Mammary epithelial cell (primary cell): Measurements from ENCODE around the gene WDR48.

ENCODE experiments used
- EZH2 ChIP-seq: IDR thresholded peaks from 2 replicates; pipeline ENCODE4 v1.6.1; 2012; ENCODE audit warnings: low read length, inconsistent platforms, borderline replicate concordance
- TF ChIP-seq, protein P1 (sequence below), 2 donors: IDR thresholded peaks in 1 of 2; conservative IDR thresholded peaks in 1 of 2; 2 replicates each; pipeline ENCODE4 v1.5.1; 2011 to 2012; ENCODE audit warnings: inconsistent platforms in 2 of 2, low read length in 2 of 2, mild to moderate bottlenecking in 2 of 2, control low read depth in 1 of 2, low read depth in 1 of 2; ENCODE audit not compliant: insufficient read depth in 1 of 2; ENCODE audit errors: extremely low read depth in 1 of 2

DNA sequence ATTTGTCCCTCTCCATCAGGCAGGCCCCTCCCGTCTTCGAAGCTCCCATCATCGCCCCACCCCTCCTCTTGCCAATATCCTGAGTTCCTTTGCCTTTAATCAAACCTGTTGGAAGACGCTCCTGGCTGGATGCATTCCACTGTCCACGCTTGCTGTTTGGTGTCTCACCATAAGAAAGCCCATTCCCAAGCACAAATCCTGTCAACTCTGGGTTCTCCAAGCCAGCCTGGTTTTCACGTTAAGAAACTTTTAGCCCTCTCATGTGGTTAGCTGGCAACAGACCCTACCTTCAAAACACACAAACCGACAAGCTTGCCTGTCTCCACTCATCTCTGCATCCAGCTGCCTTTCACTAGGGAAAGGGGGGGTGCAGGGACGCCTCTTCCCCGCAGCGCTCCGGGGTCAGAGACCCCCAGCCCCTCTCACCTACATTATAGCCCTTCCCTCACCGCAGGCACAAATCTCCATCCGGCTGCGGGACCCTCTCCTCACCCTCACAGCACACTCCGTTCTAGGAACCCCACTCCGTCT is 54.5 kb downstream of the WDR48 start:
- TF ChIP-seq EZH2 = no peak
- TF ChIP-seq, protein P1, sequence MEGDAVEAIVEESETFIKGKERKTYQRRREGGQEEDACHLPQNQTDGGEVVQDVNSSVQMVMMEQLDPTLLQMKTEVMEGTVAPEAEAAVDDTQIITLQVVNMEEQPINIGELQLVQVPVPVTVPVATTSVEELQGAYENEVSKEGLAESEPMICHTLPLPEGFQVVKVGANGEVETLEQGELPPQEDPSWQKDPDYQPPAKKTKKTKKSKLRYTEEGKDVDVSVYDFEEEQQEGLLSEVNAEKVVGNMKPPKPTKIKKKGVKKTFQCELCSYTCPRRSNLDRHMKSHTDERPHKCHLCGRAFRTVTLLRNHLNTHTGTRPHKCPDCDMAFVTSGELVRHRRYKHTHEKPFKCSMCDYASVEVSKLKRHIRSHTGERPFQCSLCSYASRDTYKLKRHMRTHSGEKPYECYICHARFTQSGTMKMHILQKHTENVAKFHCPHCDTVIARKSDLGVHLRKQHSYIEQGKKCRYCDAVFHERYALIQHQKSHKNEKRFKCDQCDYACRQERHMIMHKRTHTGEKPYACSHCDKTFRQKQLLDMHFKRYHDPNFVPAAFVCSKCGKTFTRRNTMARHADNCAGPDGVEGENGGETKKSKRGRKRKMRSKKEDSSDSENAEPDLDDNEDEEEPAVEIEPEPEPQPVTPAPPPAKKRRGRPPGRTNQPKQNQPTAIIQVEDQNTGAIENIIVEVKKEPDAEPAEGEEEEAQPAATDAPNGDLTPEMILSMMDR (conservative IDR thresholded peaks at IDR 0.05 in 1 of 2, IDR thresholded peaks at IDR 0.05 in 1 of 2; ENCODE audit: extremely low read depth in 1 of 2, insufficient read depth in 1 of 2, low read depth in 1 of 2, low read length in 2 of 2) = no peak
